IPS DF 6.9 (cell line): Measurements from ENCODE around the gene KCNT2.

ENCODE experiments used
- DNase-seq: peaks from one replicate; pipeline ENCODE4 v3.0.0-alpha.2; 2013; ENCODE audit warnings: low read depth, low spot score
- H3K27ac ChIP-seq: one replicate; pipeline ENCODE4 v1.5.1; 2013; ENCODE audit warnings: low read length, control low read depth
- H3K27me3 ChIP-seq: 2 replicates; pipeline ENCODE4 v1.6.1; 2013; ENCODE audit warnings: mild to moderate bottlenecking, low read length; ENCODE audit not compliant: control insufficient read depth, insufficient read depth
- H3K36me3 ChIP-seq: 2 replicates; pipeline ENCODE4 v1.6.1; 2013; ENCODE audit warnings: low read length; ENCODE audit not compliant: control insufficient read depth, insufficient read depth
- H3K4me1 ChIP-seq: 2 replicates; pipeline ENCODE4 v1.6.1; 2013; ENCODE audit warnings: low read length; ENCODE audit not compliant: control insufficient read depth, insufficient read depth
- H3K4me3 ChIP-seq: 2 replicates; pipeline ENCODE4 v1.5.1; 2013; ENCODE audit warnings: mild to moderate bottlenecking, low read length
- H3K9me3 ChIP-seq: 2 replicates; pipeline ENCODE4 v1.6.1; 2013; ENCODE audit warnings: low read length, inconsistent platforms; ENCODE audit not compliant: control insufficient read depth, insufficient read depth
- WGBS: extraction: QIAGEN DNeasy Blood & Tissue Kit; methylation state at CpG from one replicate; pipeline ENCODE4 v1.1.7; 2013; ENCODE audit warnings: mixed read lengths, missing lambda C conversion rate; ENCODE audit not compliant: insufficient read length, insufficient coverage; 5-methylcytosine and 5-hydroxymethylcytosine counted together

The KCNT2 gene

GRCh38 chr1:196593955-196594354 is 14.3 kb downstream of the KCNT2 start:
- DNase-seq: no peak
- H3K27me3 ChIP-seq: no peaks in the 10 kb centered on the region
- no peak overlapping the region for H3K4me3 ChIP-seq
- no peaks in the 10 kb centered on the region for H3K9me3 ChIP-seq
- no peak overlapping the region for H3K27ac ChIP-seq
- no peaks in the 10 kb centered on the region for H3K36me3 ChIP-seq
- H3K4me1 ChIP-seq: no peaks in the 10 kb centered on the region

DNA sequence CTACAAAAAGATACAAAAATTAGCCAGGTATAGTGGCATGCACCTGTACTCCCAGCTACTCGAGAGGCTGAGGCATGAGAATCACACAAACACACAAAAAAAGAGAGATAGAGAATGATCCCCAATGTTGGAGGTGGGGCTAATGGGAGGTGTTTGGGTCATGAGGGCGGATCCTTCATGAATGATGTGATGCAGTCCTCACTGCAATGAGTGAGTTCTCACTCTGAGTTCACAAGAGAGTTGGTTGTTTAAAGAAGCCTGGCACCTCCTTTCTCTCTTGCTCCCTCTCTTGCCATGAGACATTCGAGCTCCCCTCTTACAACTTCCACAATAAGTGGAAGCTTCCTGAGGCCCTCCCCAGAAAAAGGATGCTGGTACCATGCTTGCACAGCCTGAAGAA is 17.3 kb downstream of the KCNT2 start:
- H3K27ac ChIP-seq: no peak overlapping the region
- no CpG with 5 or more reads among the region's 3 CpGs for WGBS
- H3K4me1 ChIP-seq: no peaks in the 10 kb centered on the region
- no peak overlapping the region for H3K4me3 ChIP-seq
- H3K9me3 ChIP-seq: no peaks in the 10 kb centered on the region
- H3K27me3 ChIP-seq: no peaks in the 10 kb centered on the region
- no peak for DNase-seq
- no peaks in the 10 kb centered on the region for H3K36me3 ChIP-seq

DNA sequence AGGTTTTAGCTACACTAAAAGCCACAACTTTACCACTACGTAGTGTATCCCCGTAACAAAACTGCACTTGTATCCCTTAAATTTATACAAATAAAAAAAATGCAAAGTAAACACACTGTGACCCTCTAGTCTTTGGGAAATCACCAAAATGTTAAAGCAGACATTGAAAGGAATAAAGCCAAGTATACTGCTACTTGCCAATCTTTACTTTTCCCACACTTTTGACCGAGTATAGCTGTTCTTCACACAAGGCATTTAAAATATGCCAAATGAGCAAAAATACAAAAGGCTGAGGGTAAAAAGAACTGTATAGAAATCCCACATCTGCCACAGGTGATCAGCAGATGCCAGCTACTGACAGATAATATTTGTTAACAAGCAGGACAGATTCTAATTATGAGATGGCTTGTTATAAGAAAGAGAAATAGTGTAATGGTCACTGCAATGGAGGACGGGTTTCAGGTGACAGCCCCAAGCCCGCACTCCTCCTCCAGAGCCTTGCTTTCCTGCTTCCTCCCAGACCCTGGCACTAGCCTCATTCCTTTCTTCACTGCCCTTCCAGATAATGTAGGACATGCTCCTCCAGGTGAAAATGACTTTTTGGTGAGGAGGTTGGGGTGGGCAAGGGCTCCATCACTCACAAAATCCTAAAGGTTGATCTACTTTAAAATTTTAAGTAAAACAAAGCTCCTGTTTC is 18.1 kb downstream of the KCNT2 start:
- no CpG with 5 or more reads among the region's 5 CpGs for WGBS
- H3K9me3 ChIP-seq: no peaks in the 10 kb centered on the region
- H3K27me3 ChIP-seq: no peaks in the 10 kb centered on the region
- DNase-seq: no peak
- no peak overlapping the region for H3K27ac ChIP-seq
- no peaks in the 10 kb centered on the region for H3K36me3 ChIP-seq
- no peaks in the 10 kb centered on the region for H3K4me1 ChIP-seq
- no peak overlapping the region for H3K4me3 ChIP-seq

DNA sequence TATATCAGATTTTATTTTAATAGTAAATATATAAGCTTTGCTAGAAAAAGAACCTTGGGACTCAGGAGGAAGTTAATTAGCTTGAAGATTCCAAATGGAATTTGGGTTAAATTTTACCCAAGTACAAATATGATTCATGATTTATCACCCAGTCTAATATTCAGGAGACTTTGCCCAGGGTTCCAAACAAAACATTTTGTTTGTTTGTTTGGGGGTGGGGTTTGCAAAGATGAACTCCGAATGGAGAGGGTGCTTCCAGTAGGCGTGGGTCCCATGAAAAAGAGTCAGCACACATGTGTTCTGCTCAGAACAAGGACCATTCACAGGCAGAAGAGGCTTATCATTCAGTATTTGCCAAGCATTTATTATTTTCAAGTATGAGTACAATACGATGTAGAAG is 23.5 kb downstream of the KCNT2 start:
- Histone ChIP-seq H3K4me3 (no peak overlapping the region), H3K27ac (no peak overlapping the region), H3K27me3 (no peaks in the 10 kb centered on the region), H3K9me3 (no peaks in the 10 kb centered on the region), H3K36me3 (no peaks in the 10 kb centered on the region), H3K4me1 (no peaks in the 10 kb centered on the region)
- no CpG with 5 or more reads among the region's 3 CpGs for WGBS
- no peak for DNase-seq

DNA sequence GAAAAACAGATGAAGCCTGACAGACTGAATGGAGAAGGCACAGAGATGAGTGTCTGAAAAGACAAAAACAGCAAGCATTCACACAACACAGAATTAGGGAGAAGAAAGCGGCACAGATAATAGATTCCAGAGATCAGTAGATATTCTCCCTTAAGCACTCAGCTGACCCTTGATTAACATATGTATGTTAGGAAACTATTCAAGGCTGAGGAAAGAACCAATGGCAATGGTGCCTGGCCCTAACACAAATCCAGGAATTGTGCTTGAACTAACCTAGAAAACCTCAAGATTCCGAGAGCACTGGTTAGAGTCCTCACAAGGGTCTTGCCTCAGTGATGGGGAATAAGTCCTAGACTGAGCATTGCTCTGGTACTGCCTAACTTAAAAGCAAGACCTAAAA is 30.9 kb downstream of the KCNT2 start:
- Histone ChIP-seq H3K27ac (no peak overlapping the region), H3K27me3 (no peaks in the 10 kb centered on the region), H3K36me3 (no peaks in the 10 kb centered on the region), H3K9me3 (no peaks in the 10 kb centered on the region), H3K4me1 (no peaks in the 10 kb centered on the region), H3K4me3 (no peak overlapping the region)
- no peak for DNase-seq
- no CpG with 5 or more reads among the region's 2 CpGs for WGBS

GRCh38 chr1:196573226-196573625 is 35.0 kb downstream of the KCNT2 start:
- Histone ChIP-seq H3K27me3 (no peaks in the 10 kb centered on the region), H3K9me3 (no peaks in the 10 kb centered on the region), H3K36me3 (no peaks in the 10 kb centered on the region), H3K4me1 (no peaks in the 10 kb centered on the region), H3K4me3 (no peak overlapping the region), H3K27ac (no peak overlapping the region)
- no peak for DNase-seq
- WGBS: no CpG with 5 or more reads among the region's 2 CpGs

DNA sequence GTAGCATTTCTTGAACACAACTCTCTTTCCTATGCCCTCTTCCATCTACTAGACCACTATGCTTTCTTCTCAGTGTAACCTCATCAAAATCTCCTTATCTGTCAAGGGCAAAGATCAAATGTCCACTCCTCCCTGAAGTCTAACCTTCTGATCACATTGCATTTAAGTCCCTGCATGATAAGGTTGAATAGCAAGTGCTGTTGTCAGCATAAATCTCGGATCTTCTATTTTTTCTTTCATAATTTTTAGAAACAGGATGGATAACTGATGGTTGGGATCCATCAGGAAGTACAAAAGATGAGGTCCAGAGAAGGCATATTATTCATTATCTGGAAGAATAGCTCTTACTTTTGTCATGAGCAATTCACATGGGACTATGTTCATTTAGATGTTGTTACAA is 41.0 kb downstream of the KCNT2 start:
- DNase-seq: no peak
- H3K36me3 ChIP-seq: no peaks in the 10 kb centered on the region
- H3K27me3 ChIP-seq: no peaks in the 10 kb centered on the region
- no peak overlapping the region for H3K27ac ChIP-seq
- WGBS: no CpG with 5 or more reads among the region's 1 CpG
- peaks cover under 1% of the 10 kb centered on the region; the same call in 1 of the 2 replicates for H3K4me1 ChIP-seq
- H3K4me3 ChIP-seq: no peak overlapping the region
- no peaks in the 10 kb centered on the region for H3K9me3 ChIP-seq

- peaks cover 2% of the 10 kb centered on the region; the same call in 1 of the 2 replicates for H3K4me1 ChIP-seq
- no peak overlapping the region for H3K4me3 ChIP-seq
- H3K36me3 ChIP-seq: no peaks in the 10 kb centered on the region
- no peaks in the 10 kb centered on the region for H3K9me3 ChIP-seq
- H3K27me3 ChIP-seq: no peaks in the 10 kb centered on the region
- H3K27ac ChIP-seq: no peak overlapping the region
- DNase-seq: no peak
Observed at GRCh38 chr1:196563768-196564167, 44.5 kb downstream of the KCNT2 start.

DNA sequence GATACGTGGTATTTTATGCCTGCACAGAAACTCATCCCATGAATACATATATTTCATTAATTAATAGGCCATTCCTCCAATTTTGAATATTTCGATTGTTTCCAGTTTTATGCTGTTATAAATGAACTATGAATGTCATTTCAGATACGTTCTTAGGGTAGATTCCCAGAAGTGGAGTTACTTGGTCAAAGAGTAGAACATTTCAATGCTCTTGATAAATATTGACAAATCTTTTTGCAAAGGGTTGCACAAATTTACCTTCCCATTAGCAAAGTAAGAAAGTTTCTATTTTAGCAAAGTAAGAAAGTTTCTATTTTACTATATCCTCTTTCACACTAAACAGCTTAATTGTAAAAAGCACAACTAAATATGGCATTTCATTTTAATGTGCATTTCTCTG is 48.9 kb downstream of the KCNT2 start:
- no peak for DNase-seq
- Histone ChIP-seq H3K4me1 (peaks cover 2% of the 10 kb centered on the region; the same call in 1 of the 2 replicates), H3K36me3 (no peaks in the 10 kb centered on the region), H3K27ac (no peak overlapping the region), H3K4me3 (no peak overlapping the region), H3K9me3 (no peaks in the 10 kb centered on the region), H3K27me3 (no peaks in the 10 kb centered on the region)
- WGBS: no CpG with 5 or more reads among the region's 3 CpGs

DNA sequence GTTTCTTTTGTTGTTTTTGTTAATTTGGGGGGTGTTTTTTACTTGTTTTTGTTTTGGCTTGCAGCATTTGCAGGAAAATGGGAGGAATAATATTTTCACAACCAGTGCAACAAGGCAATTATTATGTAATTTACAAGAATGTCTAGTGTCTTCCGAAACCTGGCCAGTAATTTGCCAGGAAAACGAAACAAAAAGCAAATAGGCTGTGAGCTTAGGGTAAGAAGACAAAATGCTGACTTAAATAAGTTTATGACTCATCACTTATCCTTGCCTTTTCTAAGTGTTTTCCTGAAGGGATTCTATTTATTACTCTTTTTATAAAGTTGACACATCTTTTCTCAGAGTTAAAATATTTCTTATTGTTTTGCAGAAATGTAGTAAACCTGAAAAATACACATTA is 49.8 kb downstream of the KCNT2 start:
- H3K27me3 ChIP-seq: no peaks in the 10 kb centered on the region
- H3K36me3 ChIP-seq: no peaks in the 10 kb centered on the region
- no peak overlapping the region for H3K4me3 ChIP-seq
- no peak overlapping the region for H3K27ac ChIP-seq
- no peaks in the 10 kb centered on the region for H3K9me3 ChIP-seq
- WGBS: no CpG with 5 or more reads among the region's 2 CpGs
- no peak for DNase-seq
- H3K4me1 ChIP-seq: peaks cover 2% of the 10 kb centered on the region; the same call in 1 of the 2 replicates

GRCh38 chr1:196557797-196558196 is 50.4 kb downstream of the KCNT2 start:
- H3K4me3 ChIP-seq: no peak overlapping the region
- no peak for DNase-seq
- WGBS: no CpG with 5 or more reads among the region's 2 CpGs
- peaks cover 2% of the 10 kb centered on the region; the same call in 1 of the 2 replicates for H3K4me1 ChIP-seq
- H3K9me3 ChIP-seq: no peaks in the 10 kb centered on the region
- no peaks in the 10 kb centered on the region for H3K36me3 ChIP-seq
- no peak overlapping the region for H3K27ac ChIP-seq
- no peaks in the 10 kb centered on the region for H3K27me3 ChIP-seq
